Stimulated activated CD4-positive, alpha-beta T cell treated with anti-CD3 and anti-CD28 coated beads, Interleukin-15, amount 100 ng/mL, for 24 hours (primary cell): Measurements from ENCODE around the gene CDHR2.
"Not testable (repeated sequence)": the region's sequence is repeated elsewhere in the genome, so short reads cannot be mapped to it uniquely, and the experiment has no call there.

Source experiments
- DNase-seq: peaks from one replicate; pipeline ENCODE4 v3.0.0-alpha.2; 2020

The CDHR2 gene

DNA sequence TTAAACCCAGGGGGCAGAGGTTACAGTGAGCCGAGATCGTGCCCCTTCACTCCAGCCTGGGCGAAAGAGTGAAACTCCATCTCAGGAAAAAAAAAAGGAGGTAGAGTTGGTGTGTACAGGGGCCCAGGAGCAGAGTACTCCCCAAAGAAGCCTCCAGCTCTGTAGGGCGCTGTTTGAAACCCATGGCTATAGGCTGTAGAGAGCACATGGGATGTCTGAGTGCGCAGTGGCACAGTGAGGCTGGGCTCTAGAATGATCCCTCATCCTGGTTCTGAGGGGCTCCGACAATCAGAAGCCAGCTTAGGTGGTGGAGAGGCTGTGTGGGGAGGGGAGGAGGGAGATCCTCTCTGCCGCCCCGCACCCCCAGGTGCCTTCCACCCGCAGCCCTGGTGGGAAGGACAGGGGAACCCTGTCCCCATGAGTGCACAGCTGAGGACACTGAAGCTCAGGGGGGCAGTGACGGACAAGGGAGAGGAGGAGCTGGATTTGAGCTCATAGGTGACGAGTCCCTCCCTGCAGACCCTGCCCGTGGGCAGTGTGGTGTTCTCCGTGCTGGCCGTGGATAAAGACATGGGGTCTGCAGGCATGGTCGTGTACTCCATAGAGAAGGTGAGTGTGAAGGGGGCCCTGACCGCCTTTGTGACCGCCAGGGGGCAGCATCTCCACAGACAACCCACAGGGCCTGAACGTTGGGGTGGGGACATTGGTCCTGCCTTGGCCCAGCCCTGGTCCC, 24.6 kb downstream of the CDHR2 start:
- DNase-seq, result peak; percentile 87

DNA sequence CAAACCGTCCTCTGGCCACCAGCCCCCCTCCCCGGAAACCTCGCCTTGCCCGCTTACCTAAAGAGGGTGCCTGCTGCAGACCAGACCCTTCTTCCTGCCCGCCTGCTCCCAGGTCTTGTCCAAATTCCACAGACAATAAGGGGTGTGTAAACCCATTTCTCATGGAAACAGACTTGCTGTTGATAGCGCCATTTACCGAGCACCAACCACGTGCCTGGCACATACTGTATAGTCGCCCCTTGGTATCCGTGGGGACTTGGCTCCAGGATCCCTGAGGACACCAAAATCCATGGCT, 25.1 kb downstream of the CDHR2 start:
- no peak for DNase-seq

DNA sequence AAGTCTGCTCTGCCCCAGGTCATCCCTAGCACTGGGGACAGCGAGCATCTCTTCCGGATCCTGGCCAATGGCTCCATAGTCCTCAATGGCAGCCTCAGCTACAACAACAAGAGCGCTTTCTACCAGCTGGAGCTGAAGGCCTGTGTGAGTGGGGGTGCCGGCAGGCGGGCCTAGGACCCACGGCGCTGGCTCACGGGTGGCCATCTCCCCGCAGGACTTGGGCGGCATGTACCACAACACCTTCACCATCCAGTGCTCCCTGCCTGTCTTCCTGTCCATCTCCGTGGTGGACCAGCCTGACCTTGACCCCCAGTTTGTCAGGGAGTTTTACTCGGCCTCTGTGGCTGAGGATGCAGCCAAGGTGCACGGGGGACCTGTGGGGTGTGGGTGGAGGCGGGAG, 25.9 kb downstream of the CDHR2 start:
- DNase-seq, result no peak

DNA sequence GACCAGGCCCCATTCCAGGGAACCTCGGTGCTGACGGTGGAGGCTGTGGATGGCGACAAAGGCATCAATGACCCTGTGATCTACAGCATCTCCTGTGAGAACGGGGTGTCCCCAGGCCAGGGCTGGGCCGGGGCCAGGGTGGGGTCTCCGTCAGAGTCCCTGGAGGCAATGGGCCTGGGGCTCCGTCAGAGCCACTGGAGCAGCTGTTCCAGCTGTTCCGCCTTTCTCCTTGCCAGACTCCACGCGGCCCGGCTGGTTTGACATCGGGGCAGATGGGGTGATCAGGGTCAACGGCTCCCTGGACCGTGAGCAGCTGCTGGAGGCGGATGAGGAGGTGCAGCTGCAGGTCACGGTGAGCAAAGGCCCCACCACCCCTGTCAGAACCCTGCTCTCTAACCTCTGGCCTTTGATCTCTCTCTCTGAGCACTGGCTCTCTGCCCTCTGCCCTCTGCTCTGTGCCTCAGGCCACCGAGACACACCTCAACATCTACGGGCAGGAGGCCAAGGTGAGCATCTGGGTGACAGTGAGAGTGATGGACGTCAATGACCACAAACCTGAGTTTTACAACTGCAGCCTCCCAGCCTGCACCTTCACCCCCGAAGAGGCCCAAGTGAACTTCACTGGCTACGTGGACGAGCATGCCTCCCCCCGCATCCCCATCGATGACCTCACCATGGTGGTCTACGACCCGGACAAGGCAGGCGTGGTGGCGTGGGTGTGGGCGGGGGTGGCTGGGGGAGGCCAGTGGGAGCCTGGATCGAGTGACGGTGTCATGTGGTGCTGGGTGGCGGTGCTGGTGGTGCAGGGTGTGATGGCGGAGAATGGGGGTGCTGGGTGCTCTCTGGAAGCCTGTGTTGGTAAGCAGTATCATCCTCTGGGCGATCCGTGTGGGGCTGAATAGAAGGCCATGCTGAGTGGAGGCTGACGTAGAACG, 26.6 kb downstream of the CDHR2 start:
- DNase-seq, result no peak

DNA sequence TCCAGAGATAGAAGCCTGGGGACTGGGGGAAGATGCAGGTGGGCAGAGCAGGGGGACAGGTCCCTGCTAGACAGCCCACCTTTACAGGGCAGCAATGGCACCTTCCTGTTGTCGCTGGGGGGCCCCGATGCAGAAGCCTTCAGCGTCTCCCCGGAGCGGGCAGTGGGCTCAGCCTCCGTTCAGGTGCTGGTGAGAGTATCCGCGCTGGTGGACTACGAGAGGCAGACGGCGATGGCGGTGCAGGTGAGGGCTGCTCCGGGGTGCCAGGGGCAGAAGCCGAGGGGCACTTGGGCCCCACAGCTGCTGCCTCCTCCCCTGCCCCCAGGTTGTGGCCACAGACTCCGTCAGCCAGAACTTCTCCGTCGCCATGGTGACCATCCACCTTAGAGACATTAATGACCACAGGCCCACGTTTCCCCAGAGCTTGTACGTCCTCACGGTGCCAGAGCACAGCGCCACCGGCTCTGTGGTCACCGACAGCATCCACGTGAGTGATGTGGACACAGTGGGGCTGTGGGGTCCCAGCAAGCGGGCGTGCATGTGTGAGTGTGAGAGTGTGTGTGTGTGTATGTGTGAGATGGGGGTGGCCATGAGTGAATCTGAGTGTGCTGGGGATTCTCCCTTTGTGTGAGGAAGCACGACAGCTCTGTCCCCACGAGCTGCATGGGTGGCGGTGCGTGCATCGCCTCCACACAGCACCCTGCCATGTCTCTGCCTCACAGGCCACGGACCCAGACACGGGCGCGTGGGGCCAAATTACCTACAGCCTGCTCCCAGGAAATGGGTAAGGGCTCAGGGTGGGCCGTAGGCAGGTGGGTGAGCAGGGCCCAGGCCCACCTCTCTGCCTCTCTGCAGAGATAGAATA, 28.4 kb downstream of the CDHR2 start:
- no peak for DNase-seq

DNA sequence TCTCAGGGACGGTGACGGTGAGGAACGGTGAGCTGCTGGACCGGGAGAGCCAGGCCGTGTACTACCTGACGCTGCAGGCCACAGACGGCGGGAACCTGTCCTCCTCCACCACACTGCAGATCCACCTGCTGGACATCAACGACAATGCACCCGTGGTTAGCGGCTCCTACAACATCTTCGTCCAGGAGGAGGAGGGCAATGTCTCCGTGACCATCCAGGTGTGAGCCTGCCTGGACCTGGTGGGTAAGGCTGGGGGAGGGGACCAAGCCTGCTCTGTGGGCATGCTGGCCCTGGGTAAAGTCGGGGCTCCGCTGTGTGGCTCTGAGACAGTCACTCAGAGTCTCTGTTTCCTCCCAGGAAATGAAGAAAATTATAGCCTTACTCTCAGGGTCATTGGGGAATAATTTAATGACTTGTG, 29.3 kb downstream of the CDHR2 start:
- DNase-seq, result peak; percentile 55

DNA sequence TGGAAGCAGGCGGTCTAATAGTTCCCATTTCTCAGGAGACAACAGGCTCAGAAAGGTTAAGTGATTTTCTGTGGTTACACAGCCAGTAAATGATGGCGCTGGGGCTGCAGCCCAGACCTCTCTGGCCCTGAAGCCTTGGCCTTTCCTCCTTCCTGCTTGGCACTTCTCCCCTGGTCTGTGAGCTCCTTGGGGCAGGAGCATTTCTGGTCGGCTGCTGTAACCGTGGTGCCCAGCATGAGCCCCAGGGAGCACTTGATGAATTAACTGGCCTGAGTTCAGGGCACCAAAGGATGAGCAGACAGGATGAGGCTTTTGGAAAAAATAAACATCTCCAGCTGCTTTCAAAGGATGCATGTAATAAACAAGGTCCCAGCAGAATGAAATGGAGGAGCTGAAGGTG, 30.2 kb downstream of the CDHR2 start:
- no peak for DNase-seq

DNA sequence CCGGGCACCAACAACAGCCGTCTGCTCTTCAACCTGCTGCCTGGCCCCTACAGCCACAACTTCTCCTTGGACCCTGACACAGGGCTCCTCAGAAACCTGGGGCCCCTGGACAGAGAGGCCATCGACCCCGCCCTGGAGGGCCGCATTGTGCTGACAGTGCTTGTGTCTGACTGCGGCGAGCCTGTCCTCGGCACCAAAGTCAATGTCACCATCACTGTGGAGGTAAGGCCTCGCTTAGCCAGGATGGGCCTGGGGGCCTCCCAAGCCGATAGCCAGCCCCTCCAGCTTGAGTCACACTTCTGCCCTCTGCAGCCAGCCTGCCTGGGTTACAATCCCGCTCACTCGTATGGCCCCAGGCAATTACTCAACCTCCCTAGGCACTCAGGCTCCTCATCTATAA, 32.2 kb downstream of the CDHR2 start:
- no peak for DNase-seq

DNA sequence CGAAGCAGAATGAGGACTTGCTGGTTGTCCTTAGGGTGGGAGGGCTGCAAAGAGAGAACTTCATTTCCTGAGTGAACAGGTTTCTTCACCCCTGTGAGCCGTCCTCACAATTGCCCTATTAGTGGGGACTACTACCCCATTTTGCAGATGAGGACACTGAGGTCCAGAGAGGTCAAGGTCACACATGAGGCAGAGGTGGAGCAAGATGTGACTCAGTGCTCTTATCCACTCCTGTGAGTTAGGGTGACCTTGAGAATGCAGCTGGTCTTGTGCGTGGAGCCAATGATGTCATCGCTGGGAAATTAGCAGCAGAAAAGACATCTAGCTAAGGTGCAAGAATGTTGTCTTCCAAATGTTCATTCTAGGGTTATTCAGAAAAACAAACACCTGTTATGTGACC, 33.9 kb downstream of the CDHR2 start:
- no peak for DNase-seq

DNA sequence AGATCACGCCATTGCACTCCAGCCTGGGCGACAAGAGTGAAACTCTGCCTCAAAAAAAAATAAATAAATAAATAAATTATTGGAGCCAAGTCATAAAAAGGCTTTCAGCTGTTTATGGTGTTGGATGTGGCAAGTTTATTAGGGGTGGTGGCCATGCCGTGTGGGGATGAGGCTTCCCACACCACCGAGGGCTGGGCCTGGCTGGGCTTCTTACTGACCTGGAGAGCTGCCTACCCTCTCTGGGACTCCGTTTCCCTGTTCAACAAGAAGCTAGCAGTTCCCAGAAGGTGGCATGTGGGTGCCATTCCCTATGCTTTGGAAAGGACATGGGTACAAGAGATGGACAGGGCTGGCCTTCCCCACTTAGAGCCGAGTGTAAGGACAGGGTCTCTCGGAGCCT, 38.3 kb downstream of the CDHR2 start:
- no peak for DNase-seq

DNA sequence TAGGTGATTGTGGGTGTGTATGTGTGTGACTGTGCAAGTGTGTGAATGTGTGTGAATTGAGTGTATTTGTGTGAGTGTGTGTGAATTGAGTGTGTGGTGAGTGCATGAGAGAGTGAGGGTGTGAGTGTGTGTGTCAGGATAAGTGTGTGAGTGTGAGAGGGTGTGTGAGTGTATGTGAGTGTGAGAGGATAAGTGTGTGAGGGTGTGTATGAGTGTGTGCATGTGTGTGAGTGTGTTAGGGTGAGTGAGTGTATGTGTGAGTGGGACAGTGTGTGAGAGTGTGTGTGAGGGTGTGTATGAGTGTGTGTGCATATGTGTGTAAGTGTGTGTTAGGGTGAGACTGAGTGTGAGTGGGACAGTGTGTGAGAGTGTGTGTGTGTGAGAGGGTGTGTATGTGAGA, 39.2 kb downstream of the CDHR2 start:
- no peak for DNase-seq

DNA sequence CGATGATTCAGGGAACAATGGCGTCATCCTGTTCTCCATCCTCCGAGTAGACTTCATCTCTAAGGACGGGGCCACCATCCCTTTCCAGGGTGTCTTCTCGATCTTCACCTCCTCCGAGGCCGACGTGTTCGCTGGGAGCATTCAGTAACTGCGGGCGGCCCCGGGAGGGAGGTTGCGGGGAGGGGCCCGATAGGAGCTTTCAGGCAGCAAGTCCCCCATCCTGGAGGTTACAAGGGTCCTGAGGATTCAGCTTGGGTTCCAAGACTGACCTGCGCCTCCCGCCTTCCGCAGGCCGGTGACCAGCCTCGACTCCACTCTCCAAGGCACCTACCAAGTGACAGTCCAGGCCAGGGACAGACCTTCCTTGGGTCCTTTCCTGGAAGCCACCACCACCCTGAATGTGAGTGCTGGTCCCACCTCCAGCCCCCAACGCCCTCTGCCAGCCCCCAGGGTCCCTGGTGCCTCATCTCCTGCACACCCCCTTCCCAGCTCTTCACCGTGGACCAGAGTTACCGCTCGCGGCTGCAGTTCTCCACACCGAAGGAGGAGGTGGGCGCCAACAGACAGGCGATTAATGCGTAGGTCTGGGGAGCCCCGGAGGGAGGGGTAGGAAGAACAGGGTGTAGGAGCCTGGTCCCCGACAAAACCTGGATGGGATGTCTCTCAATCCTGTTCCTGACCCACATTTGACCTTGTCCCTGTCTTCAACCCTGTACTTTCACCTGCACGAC, 40.1 kb downstream of the CDHR2 start:
- DNase-seq, result no peak

DNA sequence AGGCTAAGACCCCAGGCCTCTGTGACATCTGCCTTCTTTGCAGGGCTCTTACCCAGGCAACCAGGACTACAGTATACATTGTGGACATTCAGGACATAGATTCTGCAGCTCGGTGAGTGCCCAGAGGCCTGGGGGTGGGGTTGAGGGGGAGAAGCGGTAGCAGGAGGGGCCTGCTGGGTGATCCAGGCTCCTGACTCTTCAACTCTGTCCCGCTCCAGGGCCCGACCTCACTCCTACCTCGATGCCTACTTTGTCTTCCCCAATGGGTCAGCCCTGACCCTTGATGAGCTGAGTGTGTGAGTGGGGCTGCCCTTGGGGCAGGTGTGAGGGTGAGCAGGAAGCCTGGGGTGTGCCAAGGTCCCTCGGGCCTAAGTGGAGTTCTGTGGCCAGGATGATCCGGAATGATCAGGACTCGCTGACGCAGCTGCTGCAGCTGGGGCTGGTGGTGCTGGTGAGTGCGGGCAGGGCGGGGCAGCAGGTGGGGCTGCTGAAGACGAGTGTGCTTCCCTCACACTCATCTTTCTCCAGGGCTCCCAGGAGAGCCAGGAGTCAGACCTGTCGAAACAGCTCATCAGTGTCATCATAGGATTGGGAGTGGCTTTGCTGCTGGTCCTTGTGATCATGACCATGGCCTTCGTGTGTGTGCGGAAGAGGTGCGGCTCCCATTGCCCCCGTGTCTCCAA, 41.0 kb downstream of the CDHR2 start:
- no peak for DNase-seq

DNA sequence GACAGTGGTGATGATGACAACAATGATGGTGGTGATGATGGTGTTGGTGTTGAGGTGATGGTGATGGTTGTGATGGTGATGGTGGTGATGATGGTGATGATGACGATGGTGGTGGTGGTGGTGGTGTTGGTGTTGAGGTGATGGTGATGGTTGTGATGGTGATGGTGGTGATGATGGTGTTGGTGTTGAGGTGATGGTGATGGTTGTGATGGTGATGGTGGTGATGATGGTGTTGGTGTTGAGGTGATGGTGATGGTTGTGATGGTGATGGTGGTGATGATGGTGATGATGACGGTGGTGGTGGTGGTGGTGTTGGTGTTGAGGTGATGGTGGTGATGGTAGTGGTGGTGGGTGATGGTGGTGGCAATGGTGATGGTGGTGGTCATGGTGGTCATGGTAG, 42.5 kb downstream of the CDHR2 start:
- not testable (repeated sequence) for DNase-seq

DNA sequence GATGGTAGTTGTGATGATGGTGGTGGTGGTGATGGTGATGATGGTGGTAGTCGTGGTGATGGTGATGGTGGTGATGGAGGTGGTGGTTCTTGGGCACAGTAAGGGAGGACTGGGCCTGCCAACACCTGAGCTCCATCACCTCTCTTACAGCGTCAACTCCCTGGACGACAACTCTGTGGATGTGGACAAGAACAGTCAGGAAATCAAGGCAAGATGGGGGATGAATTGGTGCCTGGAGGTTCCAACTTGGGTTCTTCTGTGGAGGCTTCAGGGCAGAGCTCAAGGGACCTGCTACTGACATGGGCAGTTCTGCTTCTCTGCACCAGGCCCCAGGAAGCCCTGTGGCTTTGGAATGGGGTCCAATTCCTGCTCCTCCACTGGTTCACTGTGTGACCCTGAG, 43.4 kb downstream of the CDHR2 start:
- DNase-seq, result no peak

DNA sequence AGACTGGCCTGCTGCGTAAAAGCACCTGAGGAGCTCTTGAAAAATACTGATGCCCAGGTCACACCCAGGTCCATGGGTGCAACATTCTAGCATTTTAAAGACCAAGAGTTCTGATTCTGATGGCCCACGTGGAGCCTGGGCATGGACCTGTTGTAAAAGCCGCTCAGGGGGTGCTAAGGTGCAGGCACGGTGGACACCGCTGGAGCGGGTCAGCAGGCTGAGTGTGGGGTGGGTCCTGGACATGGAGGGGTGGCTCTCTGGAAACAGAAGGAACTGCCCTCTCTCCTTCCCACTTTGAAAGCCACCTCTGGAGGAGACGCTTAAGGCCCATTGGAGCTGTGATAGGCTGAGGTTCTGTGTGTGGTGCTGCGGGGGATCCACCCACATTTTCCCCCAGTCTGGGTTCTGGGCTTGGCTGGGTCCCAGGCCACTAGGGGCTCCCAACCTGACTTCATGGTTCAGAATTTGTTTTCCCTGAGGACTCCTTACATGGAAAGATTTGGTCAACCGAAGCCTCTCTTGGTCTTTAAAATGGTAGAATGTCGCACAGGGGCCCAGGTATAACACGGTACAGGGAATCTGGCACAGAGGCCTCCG, 44.2 kb downstream of the CDHR2 start:
- DNase-seq, result no peak

DNA sequence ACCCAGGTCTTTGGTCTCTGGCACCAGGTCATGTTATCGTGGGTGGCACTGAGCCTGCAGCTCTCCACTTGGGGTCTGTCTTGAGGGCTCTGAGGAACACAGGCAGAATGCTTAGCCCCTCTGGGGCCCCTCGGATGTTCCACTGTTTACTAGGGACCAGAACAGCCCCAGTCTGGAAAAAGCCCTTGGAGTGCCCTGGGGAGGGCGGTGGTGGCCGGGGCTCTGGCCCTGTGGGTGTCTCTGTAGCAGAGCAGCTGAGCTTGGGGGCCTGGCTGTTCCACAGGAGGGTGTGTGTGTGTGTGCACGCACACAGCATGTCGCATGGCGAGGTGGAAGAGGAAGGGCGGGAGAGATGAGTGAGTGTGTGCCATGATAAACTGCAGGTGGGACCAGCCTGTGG, 45.4 kb downstream of the CDHR2 start:
- no peak for DNase-seq

DNA sequence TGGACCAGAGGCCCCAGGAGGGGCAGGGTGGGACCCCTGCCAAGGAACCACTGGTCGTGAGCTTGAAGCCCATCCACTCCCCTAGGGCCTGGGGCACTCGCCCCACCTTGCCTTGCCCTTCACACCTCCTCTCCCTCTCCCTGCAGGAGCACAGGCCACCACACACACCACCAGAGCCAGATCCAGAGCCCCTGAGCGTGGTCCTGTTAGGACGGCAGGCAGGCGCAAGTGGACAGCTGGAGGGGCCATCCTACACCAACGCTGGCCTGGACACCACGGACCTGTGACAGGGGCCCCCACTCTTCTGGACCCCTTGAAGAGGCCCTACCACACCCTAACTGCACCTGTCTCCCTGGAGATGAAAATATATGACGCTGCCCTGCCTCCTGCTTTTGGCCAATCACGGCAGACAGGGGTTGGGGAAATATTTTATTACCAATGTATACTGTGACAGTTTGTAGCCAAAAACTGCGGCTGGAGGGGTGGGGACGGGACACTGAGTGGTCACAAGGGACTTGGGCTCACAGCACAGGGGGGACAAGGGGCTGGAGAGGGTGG, 46.3 kb downstream of the CDHR2 start:
- DNase-seq, result no peak

DNA sequence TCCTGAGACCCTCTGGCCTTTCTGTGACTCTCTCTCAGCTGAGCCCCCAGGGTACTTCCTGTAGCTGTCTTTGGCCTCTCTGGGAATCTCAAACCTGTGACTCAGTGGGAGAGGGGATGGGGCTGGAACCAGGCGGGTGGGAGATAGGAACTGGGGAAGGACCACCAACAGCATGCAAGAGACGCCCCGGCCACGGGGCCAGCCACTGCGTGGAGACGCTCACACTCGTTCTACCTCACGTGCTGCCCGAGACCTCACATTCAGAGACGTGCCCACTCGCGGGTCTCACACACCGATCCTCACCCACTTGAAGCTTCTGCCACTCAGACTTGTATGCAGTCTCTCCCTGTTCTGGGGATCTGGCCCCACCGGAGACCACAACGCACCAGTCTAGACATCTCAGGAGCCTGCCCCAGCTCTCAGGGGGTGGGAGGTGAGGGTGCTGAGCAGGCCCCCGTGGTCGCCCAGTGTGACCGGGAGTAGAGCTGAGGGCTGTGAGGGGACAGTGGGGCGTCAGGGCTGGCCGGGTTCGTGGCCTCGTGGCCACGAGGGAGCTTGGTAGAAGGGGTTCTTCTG, 47.0 kb downstream of the CDHR2 start:
- DNase-seq, result no peak

DNA sequence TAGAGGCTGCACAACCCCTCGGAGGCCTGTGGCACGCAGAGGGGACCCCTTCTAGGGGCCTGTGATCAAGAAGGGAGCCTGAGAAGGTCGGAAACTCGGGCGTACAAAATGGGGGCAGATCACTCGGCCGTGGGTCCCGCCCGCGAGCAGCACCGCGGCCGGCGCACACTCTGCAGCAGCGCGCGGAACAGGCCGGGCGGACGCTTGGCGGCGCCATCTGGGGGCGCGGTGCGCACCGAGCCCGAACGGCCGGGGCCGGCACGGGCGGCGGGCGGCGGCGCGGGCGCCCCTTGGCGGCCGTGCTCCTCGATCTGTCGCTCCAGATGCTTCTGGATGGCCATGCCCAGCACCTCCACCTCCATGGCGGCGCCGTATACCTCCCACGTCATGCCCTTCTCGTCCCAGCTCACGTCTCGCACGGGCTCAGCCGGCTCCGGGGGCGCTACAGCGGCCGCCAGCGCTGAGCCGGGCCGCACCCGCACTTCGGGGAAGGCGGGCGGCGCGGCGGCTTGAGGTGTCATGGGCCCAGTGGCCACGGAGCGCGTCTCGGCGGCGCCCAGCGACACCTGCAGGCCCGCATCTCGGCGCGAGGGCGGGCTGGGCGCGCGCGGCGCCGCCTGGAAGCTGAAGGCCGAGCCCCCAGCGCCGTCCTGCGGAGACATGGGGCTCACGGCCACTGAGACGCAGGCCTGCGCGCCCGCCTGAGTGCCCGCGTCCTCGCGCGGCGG, 47.7 kb downstream of the CDHR2 start:
- DNase-seq, result peak; percentile 78
